ENCODE results near the gene CD33. TPM values are rescaled to one million over a fixed set of nuclear protein-coding genes. Genes with fewer than 3 reads are reported as not detected.
"Not testable (repeated sequence)": the region's sequence is repeated elsewhere in the genome, so short reads cannot be mapped to it uniquely, and the experiment has no call there.

CD33 gene
- total RNA-seq, 1 donor from 2014 or later, result 8.7 TPM

- Mint-ChIP-seq H3K4me3 (no peak overlapping the region), H3K27ac (no peak overlapping the region), H3K9me3 (no peaks in the 10 kb centered on the region), H3K4me1 (peaks cover 5% of the 10 kb centered on the region), H3K36me3 (ENCODE audit: low read depth) (no peaks in the 10 kb centered on the region), H3K27me3 (no peaks in the 10 kb centered on the region)
- DNase-seq, result no peak
- intact Hi-C loops (cut with micrococcal nuclease), result no loop called here
Observed at GRCh38 chr19:51195616-51196015, 29.3 kb upstream of the CD33 start.

GRCh38 chr19:51196181-51196580, 28.7 kb upstream of the CD33 start:
- peaks cover 5% of the 10 kb centered on the region for H3K4me1 Mint-ChIP-seq
- H3K36me3 Mint-ChIP-seq (ENCODE audit: low read depth), result no peaks in the 10 kb centered on the region
- no peaks in the 10 kb centered on the region for H3K9me3 Mint-ChIP-seq
- H3K27ac Mint-ChIP-seq, result no peak overlapping the region
- DNase-seq, result no peak
- no peaks in the 10 kb centered on the region for H3K27me3 Mint-ChIP-seq
- no peak overlapping the region for H3K4me3 Mint-ChIP-seq
- intact Hi-C loops (cut with micrococcal nuclease), result no loop called here

DNA sequence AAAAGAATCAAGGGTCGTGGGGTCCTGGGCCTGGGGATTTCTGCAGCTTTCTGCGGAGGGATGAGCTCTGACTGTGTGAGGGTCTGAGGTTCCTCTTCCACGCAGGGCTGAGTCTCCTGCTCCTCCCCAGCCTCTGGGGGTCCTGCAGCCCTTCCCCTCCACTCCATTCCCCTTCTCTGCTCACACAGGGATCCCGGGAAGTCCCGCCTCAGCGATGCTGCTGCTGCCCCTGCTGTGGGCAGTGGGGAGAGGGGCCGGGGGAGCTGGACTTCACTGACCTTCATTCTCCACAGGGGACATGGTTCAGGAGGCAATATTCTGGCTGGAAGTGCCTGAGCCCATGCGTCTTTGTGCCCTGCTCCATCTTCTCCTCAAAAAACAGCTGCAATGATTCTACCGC, 26.2 kb upstream of the CD33 start:
- DNase-seq, result no peak
- Mint-ChIP-seq H3K4me1 (peaks cover 5% of the 10 kb centered on the region), H3K4me3 (no peak overlapping the region), H3K9me3 (no peaks in the 10 kb centered on the region), H3K36me3 (ENCODE audit: low read depth) (no peaks in the 10 kb centered on the region), H3K27ac (no peak overlapping the region), H3K27me3 (peaks cover 7% of the 10 kb centered on the region)
- intact Hi-C loops (cut with micrococcal nuclease), result no loop called here

GRCh38 chr19:51200071-51200666, 24.7 kb upstream of the CD33 start:
- Mint-ChIP-seq H3K4me1 (peaks cover 5% of the 10 kb centered on the region), H3K36me3 (ENCODE audit: low read depth) (no peaks in the 10 kb centered on the region), H3K9me3 (no peaks in the 10 kb centered on the region), H3K27ac (no peak overlapping the region), H3K4me3 (no peak overlapping the region), H3K27me3 (peaks cover 14% of the 10 kb centered on the region)
- intact Hi-C loops (cut with micrococcal nuclease), result no loop called here
- no peak for DNase-seq

GRCh38 chr19:51201712-51202111, 23.2 kb upstream of the CD33 start:
- intact Hi-C loops (cut with micrococcal nuclease), result no loop called here
- no peak for DNase-seq
- Mint-ChIP-seq H3K9me3 (no peaks in the 10 kb centered on the region), H3K4me1 (peaks cover 2% of the 10 kb centered on the region), H3K27me3 (peaks cover 16% of the 10 kb centered on the region), H3K36me3 (ENCODE audit: low read depth) (no peaks in the 10 kb centered on the region), H3K4me3 (no peak overlapping the region), H3K27ac (no peak overlapping the region)

DNA sequence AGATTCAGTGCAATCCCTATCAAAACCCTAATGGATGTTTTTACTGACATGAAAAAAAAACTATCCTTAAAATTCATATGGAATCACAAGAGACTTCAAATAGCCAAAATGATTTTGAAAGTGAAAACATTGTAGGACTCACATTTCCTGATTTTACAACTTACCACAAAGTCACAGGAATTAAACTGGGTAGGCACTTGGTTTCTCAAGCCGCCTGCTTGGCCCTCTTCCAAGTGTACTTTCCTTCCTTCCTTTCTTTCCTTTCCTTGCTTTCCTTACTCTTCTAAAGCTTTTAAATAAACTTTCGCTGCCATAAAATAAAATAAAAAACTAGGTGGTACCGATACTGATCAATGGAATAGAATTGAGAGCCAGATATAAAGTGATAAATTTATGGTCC, 21.0 kb upstream of the CD33 start:
- H3K4me1 Mint-ChIP-seq, result peaks cover 4% of the 10 kb centered on the region
- no peak for DNase-seq
- H3K27ac Mint-ChIP-seq, result no peak overlapping the region
- intact Hi-C loops (cut with micrococcal nuclease), result no loop called here
- H3K27me3 Mint-ChIP-seq, result peaks cover 23% of the 10 kb centered on the region
- no peak overlapping the region for H3K4me3 Mint-ChIP-seq
- no peaks in the 10 kb centered on the region for H3K36me3 Mint-ChIP-seq (ENCODE audit: low read depth)
- H3K9me3 Mint-ChIP-seq, result no peaks in the 10 kb centered on the region

GRCh38 chr19:51204321-51204720, 20.6 kb upstream of the CD33 start:
- Mint-ChIP-seq H3K4me1 (peaks cover 4% of the 10 kb centered on the region), H3K27me3 (peaks cover 25% of the 10 kb centered on the region), H3K9me3 (no peaks in the 10 kb centered on the region), H3K36me3 (ENCODE audit: low read depth) (no peaks in the 10 kb centered on the region), H3K27ac (no peak overlapping the region), H3K4me3 (no peak overlapping the region)
- intact Hi-C loops (cut with micrococcal nuclease), result no loop called here
- DNase-seq, result no peak

DNA sequence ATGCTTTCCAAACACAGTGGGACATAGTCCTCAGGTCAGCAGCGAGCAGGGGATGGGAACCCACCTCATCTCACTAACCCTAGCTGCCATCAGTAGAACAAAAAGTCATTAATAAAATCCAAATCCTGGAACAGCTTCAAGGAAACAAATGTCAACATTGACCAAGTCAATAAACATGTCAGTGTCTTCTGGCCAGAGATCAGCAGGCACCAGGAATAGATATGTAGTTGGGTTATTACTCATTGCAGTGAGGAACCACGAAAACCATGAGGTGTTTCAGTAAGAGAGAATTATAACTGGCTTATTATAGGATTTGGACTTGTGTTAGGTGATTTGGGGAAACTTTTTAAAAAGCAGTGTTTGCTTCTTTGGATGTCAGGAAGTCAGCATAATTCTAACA, 17.1 kb upstream of the CD33 start:
- H3K36me3 Mint-ChIP-seq (ENCODE audit: low read depth), result no peaks in the 10 kb centered on the region
- peaks cover 27% of the 10 kb centered on the region for H3K27me3 Mint-ChIP-seq
- intact Hi-C loops (cut with micrococcal nuclease), result no loop called here

GRCh38 chr19:51210191-51210784, 14.6 kb upstream of the CD33 start:
- H3K36me3 Mint-ChIP-seq (ENCODE audit: low read depth), result no peaks in the 10 kb centered on the region
- no peak overlapping the region for H3K27ac Mint-ChIP-seq
- peaks cover 16% of the 10 kb centered on the region for H3K27me3 Mint-ChIP-seq
- DNase-seq, result no peak
- H3K9me3 Mint-ChIP-seq, result no peaks in the 10 kb centered on the region
- H3K4me1 Mint-ChIP-seq, result peaks cover 8% of the 10 kb centered on the region
- intact Hi-C loops (cut with micrococcal nuclease), result no loop called here
- H3K4me3 Mint-ChIP-seq, result no peak overlapping the region

More for the DNA sequence above, 17.1 kb upstream of the CD33 start:
- no peaks in the 10 kb centered on the region for H3K9me3 Mint-ChIP-seq
- no peak for DNase-seq
- H3K4me1 Mint-ChIP-seq, result peaks cover 10% of the 10 kb centered on the region
- no peak overlapping the region for H3K27ac Mint-ChIP-seq
- H3K4me3 Mint-ChIP-seq, result no peak overlapping the region

DNA sequence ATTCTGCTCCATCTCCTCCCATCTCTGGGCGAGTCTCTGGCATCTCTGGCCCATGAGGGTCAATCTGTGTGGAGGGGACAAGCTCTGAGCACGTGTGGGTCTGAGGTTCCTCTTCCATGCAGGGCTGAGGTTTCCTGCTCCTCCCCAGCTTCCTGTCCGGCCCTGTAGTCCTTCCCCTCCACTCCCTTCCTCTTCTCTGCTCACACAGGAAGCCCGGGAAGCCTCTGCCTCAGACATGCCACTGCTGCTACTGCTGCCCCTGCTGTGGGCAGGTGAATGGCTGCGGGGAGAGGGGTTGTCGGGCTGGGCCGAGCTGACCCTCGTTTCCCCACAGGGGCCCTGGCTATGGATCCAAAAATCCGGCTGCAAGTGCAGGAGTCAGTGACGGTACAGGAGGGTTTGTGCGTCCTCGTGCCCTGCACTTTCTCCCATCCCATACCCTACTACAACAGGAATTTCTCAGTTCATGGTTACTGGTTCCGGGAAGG, 14.0 kb upstream of the CD33 start:
- H3K4me1 Mint-ChIP-seq; H3K27ac Mint-ChIP-seq; intact Hi-C loops (cut with micrococcal nuclease); DNase-seq; H3K9me3 Mint-ChIP-seq; H3K36me3 Mint-ChIP-seq (ENCODE audit: low read depth): not testable (repeated sequence)
- Mint-ChIP-seq H3K4me3 (peak overlapping the region; percentile 6), H3K27me3 (peaks cover 14% of the 10 kb centered on the region)

GRCh38 chr19:51211833-51212232, 13.0 kb upstream of the CD33 start:
- H3K9me3 Mint-ChIP-seq, result no peaks in the 10 kb centered on the region
- H3K36me3 Mint-ChIP-seq (ENCODE audit: low read depth), result no peaks in the 10 kb centered on the region
- peaks cover 14% of the 10 kb centered on the region for H3K27me3 Mint-ChIP-seq
- peaks cover 8% of the 10 kb centered on the region for H3K4me1 Mint-ChIP-seq
- DNase-seq, result no peak
- intact Hi-C loops (cut with micrococcal nuclease), result no loop called here
- H3K27ac Mint-ChIP-seq, result no peak overlapping the region
- H3K4me3 Mint-ChIP-seq, result no peak overlapping the region

- DNase-seq, result no peak
- intact Hi-C loops (cut with micrococcal nuclease), result no loop called here
- peaks cover 32% of the 10 kb centered on the region for H3K27me3 Mint-ChIP-seq
Observed at GRCh38 chr19:51219307-51219706, 5.6 kb upstream of the CD33 start.

DNA sequence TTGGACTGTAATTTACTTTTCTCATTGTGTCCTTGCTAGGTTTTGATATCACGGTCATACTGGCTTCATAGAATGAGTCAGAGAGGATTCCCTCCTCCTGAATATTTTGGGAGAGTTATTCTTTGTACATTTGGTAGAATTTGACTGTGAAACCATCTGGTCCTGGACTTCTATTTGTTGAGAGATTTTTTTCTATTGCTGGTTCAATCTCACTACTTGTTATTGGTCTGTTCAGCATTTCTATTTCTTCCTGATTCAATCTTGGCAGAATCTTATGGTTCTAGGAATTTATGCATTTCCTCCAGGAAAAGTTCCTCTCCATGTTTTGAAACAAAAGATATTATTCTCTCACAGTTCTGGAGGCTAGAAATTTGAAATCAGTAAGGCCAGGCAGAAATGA, 4.9 kb upstream of the CD33 start:
- H3K27ac Mint-ChIP-seq, result no peak overlapping the region
- DNase-seq, result no peak
- H3K4me1 Mint-ChIP-seq, result peaks cover 18% of the 10 kb centered on the region
- intact Hi-C loops (cut with micrococcal nuclease), result no loop called here
- H3K36me3 Mint-ChIP-seq (ENCODE audit: low read depth), result no peaks in the 10 kb centered on the region
- H3K27me3 Mint-ChIP-seq, result peaks cover 33% of the 10 kb centered on the region
- no peak overlapping the region for H3K4me3 Mint-ChIP-seq
- no peaks in the 10 kb centered on the region for H3K9me3 Mint-ChIP-seq

More at GRCh38 chr19:51219307-51219706, 5.6 kb upstream of the CD33 start:
- peaks cover 13% of the 10 kb centered on the region for H3K4me1 Mint-ChIP-seq
- no peak overlapping the region for H3K4me3 Mint-ChIP-seq
- no peaks in the 10 kb centered on the region for H3K9me3 Mint-ChIP-seq
- H3K27ac Mint-ChIP-seq, result no peak overlapping the region
- no peaks in the 10 kb centered on the region for H3K36me3 Mint-ChIP-seq (ENCODE audit: low read depth)

GRCh38 chr19:51220996-51221395, 3.9 kb upstream of the CD33 start:
- intact Hi-C loops (cut with micrococcal nuclease), result no loop called here
- Mint-ChIP-seq H3K9me3 (no peaks in the 10 kb centered on the region), H3K27me3 (peaks cover 38% of the 10 kb centered on the region), H3K27ac (no peak overlapping the region), H3K4me3 (no peak overlapping the region), H3K4me1 (peaks cover 25% of the 10 kb centered on the region), H3K36me3 (ENCODE audit: low read depth) (no peaks in the 10 kb centered on the region)
- DNase-seq, result no peak

Measured in activated CD4-positive, alpha-beta T cell treated with anti-CD3 and anti-CD28 coated beads, Interleukin-2, amount 10 ng/mL, durations not matched to agents 24 days and 14 days (primary cell).